HFF-Myc (cell line): ENCODE results near the gene OSBPL3.
A peak's percentile ranks its signal among the peaks of the same experiment; 100 is the strongest.

Experiments used
- DNase-seq: peaks from one replicate; pipeline ENCODE4 v3.0.0-alpha.2; 2011; ENCODE audit warnings: low read depth; ENCODE audit errors: extremely low read depth
- H3K4me3 ChIP-seq: replicated peaks from 2 replicates; pipeline ENCODE4 v1.5.1; 2011; ENCODE audit warnings: low read depth, mild to moderate bottlenecking, control low read depth, low read length
- CTCF ChIP-seq: IDR thresholded peaks from 2 replicates; pipeline ENCODE4 v1.5.1; 2012; ENCODE audit warnings: mild to moderate bottlenecking, low read depth, low read length, control low read depth; ENCODE audit errors: missing control alignments

The OSBPL3 gene

GRCh38 chr7:24786941-24787340, 193.0 kb downstream of the OSBPL3 start:
- no peak overlapping the region for H3K4me3 ChIP-seq
- DNase-seq, result peak; percentile 62
- TF ChIP-seq CTCF, result no peak

- DNase-seq, result no peak
- TF ChIP-seq CTCF, result no peak
- no peak overlapping the region for H3K4me3 ChIP-seq
These were observed 193.7 kb downstream of the OSBPL3 start for GRCh38 chr7:24786306-24786705.

- TF ChIP-seq CTCF, result no peak
- H3K4me3 ChIP-seq, result no peak overlapping the region
- DNase-seq, result no peak
These were observed 195.7 kb downstream of the OSBPL3 start for GRCh38 chr7:24784277-24784676.

GRCh38 chr7:24783698-24784097, 196.3 kb downstream of the OSBPL3 start:
- no peak for TF ChIP-seq CTCF
- H3K4me3 ChIP-seq, result no peak overlapping the region
- DNase-seq, result no peak

GRCh38 chr7:24781106-24781505, 198.9 kb downstream of the OSBPL3 start:
- no peak for DNase-seq
- no peak overlapping the region for H3K4me3 ChIP-seq
- TF ChIP-seq CTCF, result no peak

- no peak overlapping the region for H3K4me3 ChIP-seq
- no peak for DNase-seq
- no peak for TF ChIP-seq CTCF
These were observed 200.7 kb downstream of the OSBPL3 start for GRCh38 chr7:24779283-24779655.

GRCh38 chr7:24778543-24779282, 201.3 kb downstream of the OSBPL3 start:
- DNase-seq, result no peak
- no peak for TF ChIP-seq CTCF
- H3K4me3 ChIP-seq, result no peak overlapping the region
